ENCODE results near the gene CPVL. TPM values are rescaled to one million over a fixed set of nuclear protein-coding genes. Genes with fewer than 3 reads are reported as not detected.

Gene CPVL
- total RNA-seq, 1 experiment from 2014 or later, result 10.3 TPM

DNA sequence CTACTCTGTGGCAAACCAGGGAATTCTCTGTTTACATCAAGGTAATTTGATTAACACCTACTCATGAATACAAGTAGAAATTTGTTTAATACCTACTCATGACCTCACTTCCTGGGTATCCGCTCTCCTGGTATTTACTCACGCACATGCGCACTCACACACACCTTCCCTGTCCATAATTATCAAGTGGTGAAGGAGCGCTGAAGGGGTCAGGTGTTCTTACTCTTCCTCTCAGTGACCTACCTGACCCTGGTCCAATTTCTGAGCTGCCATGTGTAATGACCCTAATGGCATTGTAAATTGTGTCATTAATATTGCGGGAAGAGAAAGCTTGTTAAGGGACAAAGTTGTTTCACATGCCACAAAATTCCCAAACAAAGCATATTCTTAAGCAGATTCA is 146.9 kb downstream of the CPVL start:
- H3K4me2 ChIP-seq (ENCODE audit: low read length), result no peak overlapping the region
- H3K4me1 ChIP-seq (ENCODE audit: control insufficient read depth in 1 of 2, insufficient read depth in 2 of 2, low read length in 2 of 2), result no peaks in the 10 kb centered on the region
- POLR2A ChIA-PET, result no interaction called here
- H4K20me1 ChIP-seq (ENCODE audit: insufficient read depth), result no peaks in the 10 kb centered on the region
- no peak for TF ChIP-seq EGR1 (IDR thresholded peaks at IDR 0.05; ENCODE audit: low read depth)
- TF ChIP-seq CBX3 (IDR thresholded peaks at IDR 0.05; ENCODE audit: low read depth), result no peak
- TF ChIP-seq, protein P1, sequence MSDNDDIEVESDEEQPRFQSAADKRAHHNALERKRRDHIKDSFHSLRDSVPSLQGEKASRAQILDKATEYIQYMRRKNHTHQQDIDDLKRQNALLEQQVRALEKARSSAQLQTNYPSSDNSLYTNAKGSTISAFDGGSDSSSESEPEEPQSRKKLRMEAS (IDR thresholded peaks at IDR 0.05), result no peak
- TF ChIP-seq EZH2 (IDR thresholded peaks at IDR 0.05), result no peak
- TF ChIP-seq, protein P2, sequence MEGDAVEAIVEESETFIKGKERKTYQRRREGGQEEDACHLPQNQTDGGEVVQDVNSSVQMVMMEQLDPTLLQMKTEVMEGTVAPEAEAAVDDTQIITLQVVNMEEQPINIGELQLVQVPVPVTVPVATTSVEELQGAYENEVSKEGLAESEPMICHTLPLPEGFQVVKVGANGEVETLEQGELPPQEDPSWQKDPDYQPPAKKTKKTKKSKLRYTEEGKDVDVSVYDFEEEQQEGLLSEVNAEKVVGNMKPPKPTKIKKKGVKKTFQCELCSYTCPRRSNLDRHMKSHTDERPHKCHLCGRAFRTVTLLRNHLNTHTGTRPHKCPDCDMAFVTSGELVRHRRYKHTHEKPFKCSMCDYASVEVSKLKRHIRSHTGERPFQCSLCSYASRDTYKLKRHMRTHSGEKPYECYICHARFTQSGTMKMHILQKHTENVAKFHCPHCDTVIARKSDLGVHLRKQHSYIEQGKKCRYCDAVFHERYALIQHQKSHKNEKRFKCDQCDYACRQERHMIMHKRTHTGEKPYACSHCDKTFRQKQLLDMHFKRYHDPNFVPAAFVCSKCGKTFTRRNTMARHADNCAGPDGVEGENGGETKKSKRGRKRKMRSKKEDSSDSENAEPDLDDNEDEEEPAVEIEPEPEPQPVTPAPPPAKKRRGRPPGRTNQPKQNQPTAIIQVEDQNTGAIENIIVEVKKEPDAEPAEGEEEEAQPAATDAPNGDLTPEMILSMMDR (IDR thresholded peaks at IDR 0.05 in 2 of 3, conservative IDR thresholded peaks at IDR 0.05 in 1 of 3; ENCODE audit: borderline replicate concordance in 1 of 3, insufficient read depth in 1 of 3, low read depth in 2 of 3, low read length in 2 of 3), result no peak
- TF ChIP-seq POLR2A (IDR thresholded peaks at IDR 0.05; ENCODE audit: borderline replicate concordance, extremely low read depth, insufficient read depth, insufficient read length), result no peak
- TF ChIP-seq ELF1 (IDR thresholded peaks at IDR 0.05; ENCODE audit: borderline replicate concordance, low read depth), result no peak
- TF ChIP-seq ZFX (IDR thresholded peaks at IDR 0.05), result no peak
- TF ChIP-seq EZH2phosphoT487 (IDR thresholded peaks at IDR 0.05; ENCODE audit: borderline replicate concordance), result no peak
- no peak for TF ChIP-seq JUND (IDR thresholded peaks at IDR 0.05)
- TF ChIP-seq, protein P3, sequence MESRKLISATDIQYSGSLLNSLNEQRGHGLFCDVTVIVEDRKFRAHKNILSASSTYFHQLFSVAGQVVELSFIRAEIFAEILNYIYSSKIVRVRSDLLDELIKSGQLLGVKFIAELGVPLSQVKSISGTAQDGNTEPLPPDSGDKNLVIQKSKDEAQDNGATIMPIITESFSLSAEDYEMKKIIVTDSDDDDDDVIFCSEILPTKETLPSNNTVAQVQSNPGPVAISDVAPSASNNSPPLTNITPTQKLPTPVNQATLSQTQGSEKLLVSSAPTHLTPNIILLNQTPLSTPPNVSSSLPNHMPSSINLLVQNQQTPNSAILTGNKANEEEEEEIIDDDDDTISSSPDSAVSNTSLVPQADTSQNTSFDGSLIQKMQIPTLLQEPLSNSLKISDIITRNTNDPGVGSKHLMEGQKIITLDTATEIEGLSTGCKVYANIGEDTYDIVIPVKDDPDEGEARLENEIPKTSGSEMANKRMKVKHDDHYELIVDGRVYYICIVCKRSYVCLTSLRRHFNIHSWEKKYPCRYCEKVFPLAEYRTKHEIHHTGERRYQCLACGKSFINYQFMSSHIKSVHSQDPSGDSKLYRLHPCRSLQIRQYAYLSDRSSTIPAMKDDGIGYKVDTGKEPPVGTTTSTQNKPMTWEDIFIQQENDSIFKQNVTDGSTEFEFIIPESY (IDR thresholded peaks at IDR 0.05; ENCODE audit: extremely low read depth, insufficient replicate concordance, low read length), result no peak
- no peak for TF ChIP-seq SP1 (IDR thresholded peaks at IDR 0.05; ENCODE audit: low read depth)
- no peak for TF ChIP-seq SIN3A (IDR thresholded peaks at IDR 0.05; ENCODE audit: low read depth)
- no peak for TF ChIP-seq RAD21 (IDR thresholded peaks at IDR 0.05; ENCODE audit: low read depth)
- TF ChIP-seq SRF (IDR thresholded peaks at IDR 0.05; ENCODE audit: low read depth), result no peak
- RAD21 ChIA-PET (ENCODE audit: low non-redundant PET in 1 of 2, low total read pairs in 2 of 2, uncharacterized antibody in 2 of 2, unreplicated experiment in 2 of 2), result no interaction called here
- no peaks in the 10 kb centered on the region for H3K27me3 ChIP-seq (ENCODE audit: insufficient read depth, low read length)
- no peak overlapping the region for H3K4me3 ChIP-seq (replicated peaks in 1 of 2; ENCODE audit: low read depth in 1 of 2, low read length in 2 of 2)
- H3K36me3 ChIP-seq (ENCODE audit: control insufficient read depth in 1 of 2, insufficient read depth in 2 of 2, low read length in 2 of 2), result no peaks in the 10 kb centered on the region
- H3K9me3 ChIP-seq (ENCODE audit: control insufficient read depth in 1 of 2, insufficient read depth in 1 of 2, low read depth in 1 of 2, low read length in 2 of 2), result no peaks in the 10 kb centered on the region
- DNase-seq (ENCODE audit: low read depth, low spot score) (no peak), ATAC-seq (no peak)
- no peaks in the 10 kb centered on the region for H3K9me2 ChIP-seq (ENCODE audit: insufficient read depth)
- no peak overlapping the region for H3K9ac ChIP-seq (ENCODE audit: low read length)
- CTCF ChIA-PET, result no interaction called here
- intact Hi-C loops (cut with micrococcal nuclease), result no loop called here
- H3K79me2 ChIP-seq (ENCODE audit: insufficient read depth, low read length), result no peaks in the 10 kb centered on the region
- H3K27ac ChIP-seq (ENCODE audit: low read depth, low read length), result no peak overlapping the region
- no TSS peak for BruUV-seq (replicated peaks)
- H2AFZ ChIP-seq (ENCODE audit: low read depth, low read length, poor library complexity, severe bottlenecking), result no peak overlapping the region
